Trophoblast cell (in vitro differentiated cells and primary cell): ENCODE results near the gene UVSSA.
"Not testable (repeated sequence)": the region's sequence is repeated elsewhere in the genome, so short reads cannot be mapped to it uniquely, and the experiment has no call there.

ENCODE experiments used
- DNase-seq, 2 donors: peaks; one replicate each; pipeline ENCODE4 v3.0.0-alpha.2; 2016
- H2AFZ ChIP-seq: 2 replicates; pipeline ENCODE4 v1.6.1; 2013; ENCODE audit warnings: low read length, moderate library complexity, mild to moderate bottlenecking; ENCODE audit not compliant: insufficient read depth, poor library complexity
- H2AK5ac ChIP-seq: 2 replicates; pipeline ENCODE4 v1.6.1; 2013; ENCODE audit warnings: mild to moderate bottlenecking, low read length
- H2BK120ac ChIP-seq: 2 replicates; pipeline ENCODE4 v1.6.1; 2013; ENCODE audit warnings: low read length, mild to moderate bottlenecking, moderate library complexity; ENCODE audit not compliant: insufficient read depth, poor library complexity
- H2BK12ac ChIP-seq: 2 replicates; pipeline ENCODE4 v1.6.1; 2013; ENCODE audit warnings: mild to moderate bottlenecking, low read length, moderate library complexity
- H2BK5ac ChIP-seq: 2 replicates; pipeline ENCODE4 v1.6.1; 2013; ENCODE audit warnings: low read length, low read depth, moderate library complexity, mild to moderate bottlenecking; ENCODE audit not compliant: poor library complexity
- H3K14ac ChIP-seq: 2 replicates; pipeline ENCODE4 v1.6.1; 2013; ENCODE audit warnings: mild to moderate bottlenecking, low read length
- H3K18ac ChIP-seq: 2 replicates; pipeline ENCODE4 v1.6.1; 2013; ENCODE audit warnings: mild to moderate bottlenecking, low read length
- H3K23ac ChIP-seq: 2 replicates; pipeline ENCODE4 v1.6.1; 2013; ENCODE audit warnings: low read length
- H3K27ac ChIP-seq: 2 replicates; pipeline ENCODE4 v1.5.1; 2013; ENCODE audit warnings: low read depth, mild to moderate bottlenecking, inconsistent platforms, low read length, moderate library complexity
- H3K27me3 ChIP-seq: 2 replicates; pipeline ENCODE4 v1.6.1; 2013; ENCODE audit warnings: inconsistent platforms, mild to moderate bottlenecking, low read length, moderate library complexity; ENCODE audit not compliant: insufficient read depth
- H3K36me3 ChIP-seq, 2 experiments: 1 replicate in 1 of 2; 2 replicates in 1 of 2; pipeline ENCODE4 v1.6.1; 2013; ENCODE audit warnings: low read length in 2 of 2, mild to moderate bottlenecking in 2 of 2, moderate library complexity in 1 of 2; ENCODE audit not compliant: insufficient read depth in 2 of 2, control insufficient read depth in 1 of 2
- H3K4ac ChIP-seq: 2 replicates; pipeline ENCODE4 v1.6.1; 2013; ENCODE audit warnings: low read depth, mild to moderate bottlenecking, low read length, moderate library complexity
- H3K4me1 ChIP-seq, 2 experiments: 1 replicate in 1 of 2; 2 replicates in 1 of 2; pipeline ENCODE4 v1.6.1; 2013; ENCODE audit warnings: low read length in 2 of 2, mild to moderate bottlenecking in 2 of 2, moderate library complexity in 1 of 2; ENCODE audit not compliant: insufficient read depth in 2 of 2, control insufficient read depth in 1 of 2
- H3K4me2 ChIP-seq: 2 replicates; pipeline ENCODE4 v1.6.1; 2013; ENCODE audit warnings: inconsistent platforms, mild to moderate bottlenecking, low read length, moderate library complexity
- H3K4me3 ChIP-seq: 2 replicates; pipeline ENCODE4 v1.5.1; 2013; ENCODE audit warnings: mild to moderate bottlenecking, low read depth, low read length, inconsistent platforms
- H3K79me1 ChIP-seq: one replicate; pipeline ENCODE4 v1.6.1; 2013; ENCODE audit warnings: low read length
- H3K79me2 ChIP-seq: 2 replicates; pipeline ENCODE4 v1.6.1; 2013; ENCODE audit warnings: low read length, mild to moderate bottlenecking; ENCODE audit not compliant: control insufficient read depth, insufficient read depth, poor library complexity
- H3K9ac ChIP-seq: 2 replicates; pipeline ENCODE4 v1.6.1; 2013; ENCODE audit warnings: mild to moderate bottlenecking, low read length
- H3K9me3 ChIP-seq: 2 replicates; pipeline ENCODE4 v1.6.1; 2013; ENCODE audit warnings: low read depth, mild to moderate bottlenecking, control low read depth, inconsistent platforms, low read length; ENCODE audit not compliant: insufficient read depth
- H4K12ac ChIP-seq: 2 replicates; pipeline ENCODE4 v1.6.1; 2013; ENCODE audit warnings: low read depth, mild to moderate bottlenecking, low read length, moderate library complexity
- H4K8ac ChIP-seq: 2 replicates; pipeline ENCODE4 v1.6.1; 2013; ENCODE audit warnings: low read depth, mild to moderate bottlenecking, low read length, moderate library complexity
- H4K91ac ChIP-seq: one replicate; pipeline ENCODE4 v1.6.1; 2013; ENCODE audit warnings: low read depth, mild to moderate bottlenecking, low read length, moderate library complexity
- WGBS: extraction: QIAGEN DNeasy Blood & Tissue Kit; methylation state at CpG from one replicate; pipeline ENCODE4 v1.1.7; 2013; ENCODE audit warnings: missing lambda C conversion rate; ENCODE audit not compliant: insufficient read length, insufficient coverage; ENCODE audit errors: extremely low coverage; 5-methylcytosine and 5-hydroxymethylcytosine counted together

Gene UVSSA

GRCh38 chr4:1371176-1372165 lies 24.5 kb downstream of the UVSSA start:
- H3K4me1 ChIP-seq, result no peaks in the 10 kb centered on the region
- no peaks in the 10 kb centered on the region for H3K79me1 ChIP-seq
- H4K8ac ChIP-seq, result no peak overlapping the region
- no peak overlapping the region for H2BK5ac ChIP-seq
- no peak overlapping the region for H4K91ac ChIP-seq
- no peaks in the 10 kb centered on the region for H3K9me3 ChIP-seq
- H3K18ac ChIP-seq, result no peak overlapping the region
- H2BK12ac ChIP-seq, result no peak overlapping the region
- H2AK5ac ChIP-seq, result no peak overlapping the region
- H3K23ac ChIP-seq, result no peak overlapping the region
- H3K27me3 ChIP-seq, result no peaks in the 10 kb centered on the region
- no peak overlapping the region for H3K4ac ChIP-seq
- H3K27ac ChIP-seq, result no peak overlapping the region
- H2BK120ac ChIP-seq, result no peak overlapping the region
- H3K9ac ChIP-seq, result no peak overlapping the region
- H3K4me2 ChIP-seq, result no peak overlapping the region
- peaks cover 37 to 46% of the 10 kb centered on the region in 2 experiments for H3K36me3 ChIP-seq
- no peak overlapping the region for H3K14ac ChIP-seq
- no peak for DNase-seq
- H4K12ac ChIP-seq, result no peak overlapping the region
- no peaks in the 10 kb centered on the region for H3K79me2 ChIP-seq
- no peak overlapping the region for H3K4me3 ChIP-seq
- WGBS, result no CpG with 5 or more reads among the region's 28 CpGs
- H2AFZ ChIP-seq, result no peak overlapping the region

- not testable (repeated sequence) for H3K79me1 ChIP-seq, H2BK5ac ChIP-seq, H2BK12ac ChIP-seq, H2AK5ac ChIP-seq, H3K4ac ChIP-seq, H3K18ac ChIP-seq, H4K12ac ChIP-seq, H2BK120ac ChIP-seq, H3K9ac ChIP-seq, H3K14ac ChIP-seq, H3K4me3 ChIP-seq, H3K79me2 ChIP-seq, H4K8ac ChIP-seq, H3K27ac ChIP-seq, DNase-seq, H4K91ac ChIP-seq, H3K4me1 ChIP-seq, H3K23ac ChIP-seq, H2AFZ ChIP-seq, H3K27me3 ChIP-seq, H3K9me3 ChIP-seq, H3K4me2 ChIP-seq
- H3K36me3 ChIP-seq, result peaks cover 41 to 46% of the 10 kb centered on the region in 2 experiments
- no CpG with 5 or more reads among the region's 22 CpGs for WGBS
These were observed 25.6 kb downstream of the UVSSA start for GRCh38 chr4:1372576-1372975.

GRCh38 chr4:1373892-1374705 lies 27.1 kb downstream of the UVSSA start:
- Histone ChIP-seq H3K14ac (no peak overlapping the region), H3K79me2 (no peaks in the 10 kb centered on the region), H3K36me3 (peaks cover 35 to 41% of the 10 kb centered on the region in 2 experiments), H3K4ac (no peak overlapping the region), H3K79me1 (no peaks in the 10 kb centered on the region), H4K12ac (no peak overlapping the region), H3K27ac (no peak overlapping the region), H3K4me2 (no peak overlapping the region), H2AFZ (no peak overlapping the region), H2BK5ac (no peak overlapping the region), H3K23ac (no peak overlapping the region), H2BK120ac (no peak overlapping the region), H3K4me1 (no peaks in the 10 kb centered on the region), H2BK12ac (no peak overlapping the region), H3K9ac (no peak overlapping the region), H2AK5ac (no peak overlapping the region), H3K27me3 (no peaks in the 10 kb centered on the region), H4K91ac (no peak overlapping the region), H3K9me3 (no peaks in the 10 kb centered on the region), H3K18ac (no peak overlapping the region), H4K8ac (no peak overlapping the region), H3K4me3 (no peak overlapping the region)
- no peak for DNase-seq
- WGBS, result no CpG with 5 or more reads among the region's 42 CpGs

- H3K79me1 ChIP-seq, result no peaks in the 10 kb centered on the region
- H2BK5ac ChIP-seq, result no peak overlapping the region
- H3K27me3 ChIP-seq, result no peaks in the 10 kb centered on the region
- no peak overlapping the region for H3K9ac ChIP-seq
- H3K4me3 ChIP-seq, result no peak overlapping the region
- H3K4ac ChIP-seq, result no peak overlapping the region
- H3K23ac ChIP-seq, result no peak overlapping the region
- H3K18ac ChIP-seq, result no peak overlapping the region
- H3K14ac ChIP-seq, result no peak overlapping the region
- no peak overlapping the region for H4K12ac ChIP-seq
- DNase-seq, result no peak
- no peak overlapping the region for H2AK5ac ChIP-seq
- H3K79me2 ChIP-seq, result no peaks in the 10 kb centered on the region
- no CpG with 5 or more reads among the region's 14 CpGs for WGBS
- H4K91ac ChIP-seq, result no peak overlapping the region
- no peak overlapping the region for H4K8ac ChIP-seq
- H3K4me2 ChIP-seq, result no peak overlapping the region
- H3K4me1 ChIP-seq, result no peaks in the 10 kb centered on the region
- no peaks in the 10 kb centered on the region for H3K9me3 ChIP-seq
- H3K27ac ChIP-seq, result no peak overlapping the region
- no peak overlapping the region for H2AFZ ChIP-seq
- peaks cover 35 to 41% of the 10 kb centered on the region in 2 experiments for H3K36me3 ChIP-seq
- H2BK12ac ChIP-seq, result no peak overlapping the region
- no peak overlapping the region for H2BK120ac ChIP-seq
These were observed 27.7 kb downstream of the UVSSA start for GRCh38 chr4:1374706-1375045.
